HepG2 (cell line): ENCODE data around the gene ECHS1.
"Not testable (repeated sequence)": the region's sequence is repeated elsewhere in the genome, so short reads cannot be mapped to it uniquely, and the experiment has no call there.

ENCODE experiments used
- CTCF ChIP-seq: sonication (generic); formaldehyde crosslinking; IDR thresholded peaks from 2 replicates; pipeline ENCODE4 v1.5.0; 2020; ENCODE audit warnings: mild to moderate bottlenecking, missing genetic modification reagents, moderate library complexity
- ESRRA ChIP-seq: sonication (generic); formaldehyde crosslinking; IDR thresholded peaks from 2 replicates; pipeline ENCODE4 v1.5.1; 2020; ENCODE audit warnings: mild to moderate bottlenecking, low read depth, missing genetic modification reagents
- FOXP4 ChIP-seq: sonication (generic); formaldehyde crosslinking; IDR thresholded peaks from 2 replicates; pipeline ENCODE4 v1.4.0; 2020; ENCODE audit warnings: missing genetic modification reagents
- GTF2F1 ChIP-seq: fragments of 150-350 bp; IDR thresholded peaks from 2 replicates; pipeline ENCODE4 v1.6.1; 2014; ENCODE audit warnings: low read length
- JUNB ChIP-seq: sonication (generic); formaldehyde crosslinking; IDR thresholded peaks from 2 replicates; pipeline ENCODE4 v1.8.0; 2022; ENCODE audit warnings: missing genetic modification reagents, mild to moderate bottlenecking, borderline replicate concordance
- NFATC3 ChIP-seq: sonication (generic); formaldehyde crosslinking; IDR thresholded peaks from 2 replicates; pipeline ENCODE4 v1.5.1; 2020; ENCODE audit warnings: mild to moderate bottlenecking, missing genetic modification reagents
- NFYB ChIP-seq: sonication (generic); formaldehyde crosslinking; IDR thresholded peaks from 2 replicates; pipeline ENCODE4 v1.4.0; 2020; ENCODE audit warnings: missing genetic modification reagents
- POLR2A ChIP-seq, 2 experiments: IDR thresholded peaks; 2 replicates each; pipeline ENCODE4 v1.6.1; 2011; ENCODE audit warnings: low read depth in 2 of 2, low read length in 2 of 2, mild to moderate bottlenecking in 1 of 2, moderate library complexity in 1 of 2; ENCODE audit not compliant: insufficient read depth in 1 of 2
- PRDM15 ChIP-seq: sonication (generic); formaldehyde crosslinking; IDR thresholded peaks from 2 replicates; pipeline ENCODE4 v1.4.0; 2020; ENCODE audit warnings: missing genetic modification reagents
- SRF ChIP-seq: IDR thresholded peaks from 2 replicates; pipeline ENCODE4 v1.6.1; 2011; ENCODE audit warnings: mild to moderate bottlenecking, low read depth, low read length, moderate library complexity
- ZFP91 ChIP-seq: sonication (generic); formaldehyde crosslinking; IDR thresholded peaks from 2 replicates; pipeline ENCODE4 v1.9.0; 2022; ENCODE audit warnings: missing genetic modification reagents, mild to moderate bottlenecking, borderline replicate concordance
- ZNF740 ChIP-seq: sonication (generic); formaldehyde crosslinking; IDR thresholded peaks from 2 replicates; pipeline ENCODE4 v1.4.0; 2020; ENCODE audit warnings: missing genetic modification reagents
- ZZZ3 ChIP-seq: sonication (generic); formaldehyde crosslinking; IDR thresholded peaks from 2 replicates; pipeline ENCODE4 v1.4.0; 2020; ENCODE audit warnings: missing genetic modification reagents, mild to moderate bottlenecking, borderline replicate concordance

- TF ChIP-seq ZFP91 (CRISPR knock-in tag); CTCF; PRDM15; ZNF740 (CRISPR knock-in tag); FOXP4; NFATC3 (CRISPR knock-in tag); JUNB (CRISPR knock-in tag); ZZZ3 (CRISPR knock-in tag); GTF2F1; ESRRA (CRISPR knock-in tag); SRF; NFYB (CRISPR knock-in tag); POLR2A (IDR thresholded peaks at IDR 0.05; ENCODE audit: insufficient read depth in 1 of 2, low read depth in 2 of 2, low read length in 2 of 2): not testable (repeated sequence)
These were observed 41.2 kb upstream of the ECHS1 start for GRCh38 chr10:133414401-133414800.
